Trophoblast cell (in vitro differentiated cells and primary cell): ENCODE data around the gene EYA2.

Source experiments
- DNase-seq, 2 donors: peaks; one replicate each; pipeline ENCODE4 v3.0.0-alpha.2; 2016
- H2AFZ ChIP-seq: 2 replicates; pipeline ENCODE4 v1.6.1; 2013; ENCODE audit warnings: low read length, moderate library complexity, mild to moderate bottlenecking; ENCODE audit not compliant: insufficient read depth, poor library complexity
- H2AK5ac ChIP-seq: 2 replicates; pipeline ENCODE4 v1.6.1; 2013; ENCODE audit warnings: mild to moderate bottlenecking, low read length
- H2BK120ac ChIP-seq: 2 replicates; pipeline ENCODE4 v1.6.1; 2013; ENCODE audit warnings: low read length, mild to moderate bottlenecking, moderate library complexity; ENCODE audit not compliant: insufficient read depth, poor library complexity
- H2BK12ac ChIP-seq: 2 replicates; pipeline ENCODE4 v1.6.1; 2013; ENCODE audit warnings: mild to moderate bottlenecking, low read length, moderate library complexity
- H2BK5ac ChIP-seq: 2 replicates; pipeline ENCODE4 v1.6.1; 2013; ENCODE audit warnings: low read length, low read depth, moderate library complexity, mild to moderate bottlenecking; ENCODE audit not compliant: poor library complexity
- H3K14ac ChIP-seq: 2 replicates; pipeline ENCODE4 v1.6.1; 2013; ENCODE audit warnings: mild to moderate bottlenecking, low read length
- H3K18ac ChIP-seq: 2 replicates; pipeline ENCODE4 v1.6.1; 2013; ENCODE audit warnings: mild to moderate bottlenecking, low read length
- H3K23ac ChIP-seq: 2 replicates; pipeline ENCODE4 v1.6.1; 2013; ENCODE audit warnings: low read length
- H3K27ac ChIP-seq: 2 replicates; pipeline ENCODE4 v1.5.1; 2013; ENCODE audit warnings: low read depth, mild to moderate bottlenecking, inconsistent platforms, low read length, moderate library complexity
- H3K27me3 ChIP-seq: 2 replicates; pipeline ENCODE4 v1.6.1; 2013; ENCODE audit warnings: inconsistent platforms, mild to moderate bottlenecking, low read length, moderate library complexity; ENCODE audit not compliant: insufficient read depth
- H3K36me3 ChIP-seq, 2 experiments: 1 replicate in 1 of 2; 2 replicates in 1 of 2; pipeline ENCODE4 v1.6.1; 2013; ENCODE audit warnings: low read length in 2 of 2, mild to moderate bottlenecking in 2 of 2, moderate library complexity in 1 of 2; ENCODE audit not compliant: insufficient read depth in 2 of 2, control insufficient read depth in 1 of 2
- H3K4ac ChIP-seq: 2 replicates; pipeline ENCODE4 v1.6.1; 2013; ENCODE audit warnings: low read depth, mild to moderate bottlenecking, low read length, moderate library complexity
- H3K4me1 ChIP-seq, 2 experiments: 1 replicate in 1 of 2; 2 replicates in 1 of 2; pipeline ENCODE4 v1.6.1; 2013; ENCODE audit warnings: low read length in 2 of 2, mild to moderate bottlenecking in 2 of 2, moderate library complexity in 1 of 2; ENCODE audit not compliant: insufficient read depth in 2 of 2, control insufficient read depth in 1 of 2
- H3K4me2 ChIP-seq: 2 replicates; pipeline ENCODE4 v1.6.1; 2013; ENCODE audit warnings: inconsistent platforms, mild to moderate bottlenecking, low read length, moderate library complexity
- H3K4me3 ChIP-seq: 2 replicates; pipeline ENCODE4 v1.5.1; 2013; ENCODE audit warnings: mild to moderate bottlenecking, low read depth, low read length, inconsistent platforms
- H3K79me1 ChIP-seq: one replicate; pipeline ENCODE4 v1.6.1; 2013; ENCODE audit warnings: low read length
- H3K79me2 ChIP-seq: 2 replicates; pipeline ENCODE4 v1.6.1; 2013; ENCODE audit warnings: low read length, mild to moderate bottlenecking; ENCODE audit not compliant: control insufficient read depth, insufficient read depth, poor library complexity
- H3K9ac ChIP-seq: 2 replicates; pipeline ENCODE4 v1.6.1; 2013; ENCODE audit warnings: mild to moderate bottlenecking, low read length
- H3K9me3 ChIP-seq: 2 replicates; pipeline ENCODE4 v1.6.1; 2013; ENCODE audit warnings: low read depth, mild to moderate bottlenecking, control low read depth, inconsistent platforms, low read length; ENCODE audit not compliant: insufficient read depth
- H4K12ac ChIP-seq: 2 replicates; pipeline ENCODE4 v1.6.1; 2013; ENCODE audit warnings: low read depth, mild to moderate bottlenecking, low read length, moderate library complexity
- H4K8ac ChIP-seq: 2 replicates; pipeline ENCODE4 v1.6.1; 2013; ENCODE audit warnings: low read depth, mild to moderate bottlenecking, low read length, moderate library complexity
- H4K91ac ChIP-seq: one replicate; pipeline ENCODE4 v1.6.1; 2013; ENCODE audit warnings: low read depth, mild to moderate bottlenecking, low read length, moderate library complexity
- WGBS: extraction: QIAGEN DNeasy Blood & Tissue Kit; methylation state at CpG from one replicate; pipeline ENCODE4 v1.1.7; 2013; ENCODE audit warnings: missing lambda C conversion rate; ENCODE audit not compliant: insufficient read length, insufficient coverage; ENCODE audit errors: extremely low coverage; 5-methylcytosine and 5-hydroxymethylcytosine counted together

The EYA2 gene

GRCh38 chr20:47198254-47198671, 303.6 kb downstream of the EYA2 start:
- H2AFZ ChIP-seq, result no peak overlapping the region
- H3K36me3 ChIP-seq, result no peaks in the 10 kb centered on the region
- H4K91ac ChIP-seq, result no peak overlapping the region
- H3K23ac ChIP-seq, result no peak overlapping the region
- no peaks in the 10 kb centered on the region for H3K27me3 ChIP-seq
- peaks cover 5 to 6% of the 10 kb centered on the region in 2 experiments for H3K4me1 ChIP-seq
- H3K79me1 ChIP-seq, result no peaks in the 10 kb centered on the region
- no CpG with 5 or more reads among the region's 3 CpGs for WGBS
- H3K9ac ChIP-seq, result no peak overlapping the region
- H4K8ac ChIP-seq, result no peak overlapping the region
- H2BK5ac ChIP-seq, result no peak overlapping the region
- no peak overlapping the region for H3K14ac ChIP-seq
- no peak overlapping the region for H2AK5ac ChIP-seq
- H3K18ac ChIP-seq, result no peak overlapping the region
- H3K79me2 ChIP-seq, result no peaks in the 10 kb centered on the region
- no peak overlapping the region for H3K4me2 ChIP-seq
- H3K4ac ChIP-seq, result no peak overlapping the region
- no peak overlapping the region for H2BK12ac ChIP-seq
- DNase-seq, result no peak
- no peak overlapping the region for H3K4me3 ChIP-seq
- no peaks in the 10 kb centered on the region for H3K9me3 ChIP-seq
- H4K12ac ChIP-seq, result no peak overlapping the region
- H2BK120ac ChIP-seq, result no peak overlapping the region
- H3K27ac ChIP-seq, result no peak overlapping the region

GRCh38 chr20:47198996-47199552, 304.4 kb downstream of the EYA2 start:
- Histone ChIP-seq H2AFZ (no peak overlapping the region), H4K8ac (no peak overlapping the region), H3K79me1 (no peaks in the 10 kb centered on the region), H3K23ac (no peak overlapping the region), H3K27me3 (no peaks in the 10 kb centered on the region), H3K14ac (no peak overlapping the region), H3K4me1 (peaks cover 6 to 8% of the 10 kb centered on the region in 2 experiments), H3K27ac (no peak overlapping the region), H4K12ac (no peak overlapping the region), H3K18ac (no peak overlapping the region), H3K36me3 (no peaks in the 10 kb centered on the region), H3K4ac (no peak overlapping the region), H2BK5ac (no peak overlapping the region), H4K91ac (no peak overlapping the region), H2BK12ac (no peak overlapping the region), H3K4me3 (no peak overlapping the region), H3K4me2 (no peak overlapping the region), H3K9me3 (no peaks in the 10 kb centered on the region), H2AK5ac (no peak overlapping the region), H3K9ac (no peak overlapping the region), H2BK120ac (no peak overlapping the region), H3K79me2 (no peaks in the 10 kb centered on the region)
- DNase-seq, result no peak
- no CpG with 5 or more reads among the region's 14 CpGs for WGBS

- H3K27ac ChIP-seq, result no peak overlapping the region
- H3K79me1 ChIP-seq, result no peaks in the 10 kb centered on the region
- H4K8ac ChIP-seq, result no peak overlapping the region
- H3K14ac ChIP-seq, result no peak overlapping the region
- H3K79me2 ChIP-seq, result no peaks in the 10 kb centered on the region
- no peak overlapping the region for H3K4me3 ChIP-seq
- no peak overlapping the region for H3K18ac ChIP-seq
- no peaks in the 10 kb centered on the region for H3K9me3 ChIP-seq
- H3K36me3 ChIP-seq, result no peaks in the 10 kb centered on the region
- H4K91ac ChIP-seq, result no peak overlapping the region
- no peak overlapping the region for H3K4me2 ChIP-seq
- no CpG with 5 or more reads among the region's 9 CpGs for WGBS
- H4K12ac ChIP-seq, result no peak overlapping the region
- no peak for DNase-seq
- no peak overlapping the region for H3K4ac ChIP-seq
- no peak overlapping the region for H2BK12ac ChIP-seq
- H2BK5ac ChIP-seq, result no peak overlapping the region
- H3K23ac ChIP-seq, result no peak overlapping the region
- H2AK5ac ChIP-seq, result no peak overlapping the region
- H3K27me3 ChIP-seq, result no peaks in the 10 kb centered on the region
- no peak overlapping the region for H3K9ac ChIP-seq
- no peak overlapping the region for H2AFZ ChIP-seq
- no peak overlapping the region for H2BK120ac ChIP-seq
- peaks cover 5 to 13% of the 10 kb centered on the region in 2 experiments for H3K4me1 ChIP-seq
Measured at GRCh38 chr20:47201074-47201730, 306.6 kb downstream of the EYA2 start.

GRCh38 chr20:47202733-47203667, 308.4 kb downstream of the EYA2 start:
- no peak overlapping the region for H4K8ac ChIP-seq
- no peak for DNase-seq
- no peaks in the 10 kb centered on the region for H3K27me3 ChIP-seq
- H2BK120ac ChIP-seq, result no peak overlapping the region
- H3K4me2 ChIP-seq, result no peak overlapping the region
- H3K79me1 ChIP-seq, result no peaks in the 10 kb centered on the region
- no peak overlapping the region for H3K14ac ChIP-seq
- no peaks in the 10 kb centered on the region for H3K9me3 ChIP-seq
- no peak overlapping the region for H2AK5ac ChIP-seq
- no peak overlapping the region for H4K12ac ChIP-seq
- no peak overlapping the region for H3K23ac ChIP-seq
- H2BK5ac ChIP-seq, result no peak overlapping the region
- no CpG with 5 or more reads among the region's 10 CpGs for whole genome bisulfite sequencing
- H3K79me2 ChIP-seq, result no peaks in the 10 kb centered on the region
- peaks cover 5 to 15% of the 10 kb centered on the region in 2 experiments for H3K4me1 ChIP-seq
- H4K91ac ChIP-seq, result no peak overlapping the region
- H3K18ac ChIP-seq, result no peak overlapping the region
- H2BK12ac ChIP-seq, result no peak overlapping the region
- H3K4ac ChIP-seq, result no peak overlapping the region
- peaks cover under 1 to 2% of the 10 kb centered on the region in 2 experiments for H3K36me3 ChIP-seq
- no peak overlapping the region for H3K27ac ChIP-seq
- H3K9ac ChIP-seq, result no peak overlapping the region
- no peak overlapping the region for H3K4me3 ChIP-seq
- no peak overlapping the region for H2AFZ ChIP-seq
